GM12865 (cell line): Measurements from ENCODE around the gene ALPL.

Experiments used
- DNase-seq: peaks from one replicate; pipeline ENCODE4 v3.0.0; 2010; ENCODE audit warnings: low read depth
- H3K4me3 ChIP-seq: 2 replicates; pipeline ENCODE4 v1.5.1; 2011; ENCODE audit warnings: mild to moderate bottlenecking, low read depth, low read length, control low read depth
- TF ChIP-seq, protein P1 (sequence below): IDR thresholded peaks from 2 replicates; pipeline ENCODE4 v1.5.1; 2011; ENCODE audit warnings: low read length, control low read depth, low read depth, inconsistent platforms; ENCODE audit not compliant: insufficient read depth; ENCODE audit errors: missing control alignments

Gene ALPL

DNA sequence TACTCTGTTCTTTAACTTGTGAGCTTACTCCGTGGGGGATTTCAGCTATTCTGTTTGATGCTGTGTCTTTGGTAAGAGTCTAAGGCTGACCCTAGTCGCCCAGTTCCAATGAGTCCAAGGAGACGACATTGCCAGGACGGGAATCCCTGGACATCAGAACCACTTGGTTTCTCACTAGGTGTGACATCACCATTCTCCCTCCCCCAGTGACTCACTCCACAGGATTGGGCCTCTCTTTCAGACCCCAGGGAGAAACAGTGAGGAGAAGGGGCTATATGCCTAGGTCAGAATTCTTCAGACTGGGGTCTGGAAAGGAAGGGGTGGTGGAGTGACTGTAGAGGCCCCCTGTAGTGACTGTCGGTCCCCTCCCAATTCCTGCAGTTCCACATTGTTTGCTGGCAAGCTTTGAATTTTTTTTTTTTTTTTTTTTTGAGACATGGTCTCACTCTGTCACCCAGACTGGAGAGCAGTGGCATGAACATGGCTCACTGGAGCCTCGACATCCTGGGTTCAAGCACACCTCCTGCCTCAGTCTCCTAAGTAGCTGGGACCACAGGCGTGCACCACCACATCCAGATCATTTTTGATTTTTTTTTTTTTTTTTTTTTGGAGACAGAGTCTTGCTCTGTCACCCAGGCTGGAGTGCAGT is 21.3 kb downstream of the ALPL start:
- no peak overlapping the region for H3K4me3 ChIP-seq
- TF ChIP-seq, protein P1, sequence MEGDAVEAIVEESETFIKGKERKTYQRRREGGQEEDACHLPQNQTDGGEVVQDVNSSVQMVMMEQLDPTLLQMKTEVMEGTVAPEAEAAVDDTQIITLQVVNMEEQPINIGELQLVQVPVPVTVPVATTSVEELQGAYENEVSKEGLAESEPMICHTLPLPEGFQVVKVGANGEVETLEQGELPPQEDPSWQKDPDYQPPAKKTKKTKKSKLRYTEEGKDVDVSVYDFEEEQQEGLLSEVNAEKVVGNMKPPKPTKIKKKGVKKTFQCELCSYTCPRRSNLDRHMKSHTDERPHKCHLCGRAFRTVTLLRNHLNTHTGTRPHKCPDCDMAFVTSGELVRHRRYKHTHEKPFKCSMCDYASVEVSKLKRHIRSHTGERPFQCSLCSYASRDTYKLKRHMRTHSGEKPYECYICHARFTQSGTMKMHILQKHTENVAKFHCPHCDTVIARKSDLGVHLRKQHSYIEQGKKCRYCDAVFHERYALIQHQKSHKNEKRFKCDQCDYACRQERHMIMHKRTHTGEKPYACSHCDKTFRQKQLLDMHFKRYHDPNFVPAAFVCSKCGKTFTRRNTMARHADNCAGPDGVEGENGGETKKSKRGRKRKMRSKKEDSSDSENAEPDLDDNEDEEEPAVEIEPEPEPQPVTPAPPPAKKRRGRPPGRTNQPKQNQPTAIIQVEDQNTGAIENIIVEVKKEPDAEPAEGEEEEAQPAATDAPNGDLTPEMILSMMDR = no peak
- DNase-seq = no peak

DNA sequence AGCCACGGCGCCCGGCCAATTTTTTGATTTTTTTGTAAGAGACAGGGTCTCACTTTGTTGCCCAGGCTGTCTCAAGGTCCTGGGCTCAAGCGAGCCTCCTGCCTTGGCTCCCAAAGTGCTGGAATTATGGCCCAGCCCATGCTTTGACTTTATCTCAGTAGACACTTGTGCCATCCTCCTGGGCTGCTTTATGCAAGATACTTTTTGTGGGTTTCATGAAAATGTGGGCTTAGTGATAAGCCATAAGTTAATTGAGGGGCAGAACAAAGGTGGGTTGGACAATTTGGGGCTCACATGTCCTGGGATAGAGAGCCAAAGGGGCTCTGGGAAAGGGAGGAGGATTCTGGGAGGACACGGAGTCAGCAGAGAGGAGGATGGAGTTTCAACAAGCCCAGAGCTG is 22.0 kb downstream of the ALPL start:
- TF ChIP-seq, protein P1 = no peak
- DNase-seq = no peak
- no peak overlapping the region for H3K4me3 ChIP-seq

GRCh38 chr1:21532496-21532895 is 23.3 kb downstream of the ALPL start:
- H3K4me3 ChIP-seq = no peak overlapping the region
- TF ChIP-seq, protein P1 = no peak
- DNase-seq = no peak

- H3K4me3 ChIP-seq = no peak overlapping the region
- no peak for DNase-seq
- TF ChIP-seq, protein P1 = no peak
Measured at GRCh38 chr1:21532992-21533534, 23.8 kb downstream of the ALPL start.

GRCh38 chr1:21534146-21534545 is 24.9 kb downstream of the ALPL start:
- no peak overlapping the region for H3K4me3 ChIP-seq
- no peak for DNase-seq
- TF ChIP-seq, protein P1 = no peak

DNA sequence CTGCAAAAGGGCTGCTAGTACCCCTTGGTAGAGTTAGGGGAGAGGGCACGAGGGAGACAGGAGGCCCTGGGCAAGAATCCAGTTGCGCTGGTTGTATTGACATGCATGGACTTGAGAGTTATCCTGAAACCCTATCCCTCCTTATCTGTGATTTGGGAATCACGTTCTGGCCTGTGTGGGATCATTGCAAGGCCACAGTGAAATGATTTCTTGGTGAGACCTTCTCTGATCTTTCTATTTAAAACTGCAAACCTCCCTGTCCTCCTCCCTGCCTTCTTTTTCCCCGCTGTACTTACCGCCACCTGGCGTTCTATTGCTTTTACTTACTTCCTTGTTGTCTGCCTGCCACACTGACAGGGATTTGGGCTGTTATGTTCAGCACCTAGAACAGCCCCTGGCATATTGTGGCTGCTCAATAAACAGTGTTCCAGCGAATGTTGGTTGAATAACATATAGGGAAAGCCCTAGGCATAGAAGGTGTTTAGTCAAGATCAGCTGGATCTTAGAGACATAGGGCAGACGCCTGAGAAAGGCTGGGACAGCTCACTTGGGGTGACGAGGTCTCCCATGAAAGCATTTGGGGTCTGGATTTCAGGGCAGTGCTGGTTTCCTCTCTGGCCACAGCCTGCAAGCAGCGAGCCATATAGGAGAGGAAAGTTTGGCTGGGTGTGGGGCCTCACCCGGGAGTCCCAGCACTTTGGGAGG is 25.6 kb downstream of the ALPL start:
- peak; percentile 53 for DNase-seq
- no peak overlapping the region for H3K4me3 ChIP-seq

More for the DNA sequence above, 25.6 kb downstream of the ALPL start:
- TF ChIP-seq, protein P1 = peak; percentile 43
